Fibroblast of skin of scalp (primary cell): ENCODE measurements around the gene VPREB3. TPM values are rescaled to one million over a fixed set of nuclear protein-coding genes. Genes with fewer than 3 reads are reported as not detected.

ENCODE experiments used
- DNase-seq: peaks from one replicate; pipeline ENCODE4 v3.0.0-alpha.2; 2013
- polyA plus RNA-seq, 2 experiments: library from polyadenylated mRNA; unstranded; fragments of 120-200 nt; gene quantifications; one replicate each; pipeline ENCODE4 v1.2.1, GENCODE V29; 2013; ENCODE audit not compliant: insufficient read length in 2 of 2

The VPREB3 gene
- 0.23 TPM for polyA plus RNA-seq (2013, experiment 1 of 2; ENCODE audit: insufficient read length)
- polyA plus RNA-seq (2013, experiment 2 of 2; ENCODE audit: insufficient read length) = not detected

GRCh38 chr22:23754220-23754919 lies at the start of gene VPREB3:
Gene VPREB3 (minus strand): TSS chr22:23754425. CDS start chr22:23754363, 62 bp downstream.
- DNase-seq = no peak

- no peak for DNase-seq
Observed at GRCh38 chr22:23803001-23803819, 49.0 kb upstream of the VPREB3 start.

- no peak for DNase-seq
Observed at GRCh38 chr22:23801886-23802377, 47.7 kb upstream of the VPREB3 start.

- no peak for DNase-seq
Observed at GRCh38 chr22:23801238-23801821, 47.1 kb upstream of the VPREB3 start.

- no peak for DNase-seq
Observed at GRCh38 chr22:23800297-23801237, 46.3 kb upstream of the VPREB3 start.

GRCh38 chr22:23796461-23796860 lies 42.2 kb upstream of the VPREB3 start:
- DNase-seq = peak; percentile 57

GRCh38 chr22:23793326-23793725 lies 39.1 kb upstream of the VPREB3 start:
- no peak for DNase-seq

- DNase-seq = no peak
Observed at GRCh38 chr22:23791738-23792645, 37.8 kb upstream of the VPREB3 start.

GRCh38 chr22:23790819-23791737 lies 36.9 kb upstream of the VPREB3 start:
- peak; percentile 29 for DNase-seq

- DNase-seq = no peak
Observed at GRCh38 chr22:23789638-23790037, 35.4 kb upstream of the VPREB3 start.

- no peak for DNase-seq
Observed at GRCh38 chr22:23789121-23789520, 34.9 kb upstream of the VPREB3 start.

- DNase-seq = no peak
Observed at GRCh38 chr22:23787910-23788309, 33.7 kb upstream of the VPREB3 start.

- DNase-seq = no peak
Observed at GRCh38 chr22:23787600-23787896, 33.3 kb upstream of the VPREB3 start.

GRCh38 chr22:23786752-23787599 lies 32.8 kb upstream of the VPREB3 start, which contains the start of gene SMARCB1:
Gene SMARCB1 (plus strand): TSS chr22:23786966. CDS start chr22:23787170, 204 bp downstream.
- peak; percentile 94 for DNase-seq

GRCh38 chr22:23786261-23786710 lies 32.1 kb upstream of the VPREB3 start:
- no peak for DNase-seq

GRCh38 chr22:23784215-23784732 lies 30.0 kb upstream of the VPREB3 start:
- DNase-seq = peak; percentile 55

- no peak for DNase-seq
Observed at GRCh38 chr22:23783265-23784150, 29.3 kb upstream of the VPREB3 start.
